Endothelial cell of umbilical vein (primary cell): ENCODE results near the gene LPAR6. TPM values are rescaled to one million over a fixed set of nuclear protein-coding genes. Genes with fewer than 3 reads are reported as not detected.

Experiments used
- BruUV-seq: library from RNA; stranded (reverse); fragments of 400-500 nt; replicated peaks from 2 replicates; lab custom pipeline; 2021; lab: Mats Ljungman, UMichigan
- CTCF ChIA-PET: fragments of 300-600, 350-600 bp; sonication (Branson Sonifier 250); formaldehyde crosslinking; loops from one replicate; lab custom pipeline; 2021; ENCODE audit warnings: antibody characterized with exemption, inconsistent platforms; lab: Charles Lee
- POLR2A ChIA-PET: fragments of 300-600, 350-600 bp; sonication (Branson Sonifier 250); formaldehyde crosslinking; loops from one replicate; lab custom pipeline; 2021; ENCODE audit warnings: antibody characterized with exemption, inconsistent platforms; lab: Charles Lee
- DNase-seq: peaks from one replicate; pipeline ENCODE4 v3.0.0-alpha.2; 2011; ENCODE audit warnings: low read depth, low spot score
- FAIRE-seq: peaks from 2 replicates; lab custom pipeline; 2011; peaks lifted over from hg19 to GRCh38; lab: Jason Lieb, UNC
- H2AFZ ChIP-seq: 2 replicates; pipeline ENCODE4 v1.6.0; 2012; ENCODE audit warnings: low read depth, low read length, control low read depth, inconsistent platforms
- H3K27ac ChIP-seq: 2 replicates; pipeline ENCODE4 v1.5.1; 2011; ENCODE audit warnings: low read depth, mild to moderate bottlenecking, control low read depth, low read length, moderate library complexity; ENCODE audit not compliant: insufficient read depth
- H3K27me3 ChIP-seq, 2 experiments: 2 replicates each; pipeline versions ENCODE4 v1.6.0 to v1.6.1; 2011; ENCODE audit warnings: low read length in 2 of 2, mixed read lengths in 1 of 2; ENCODE audit not compliant: control insufficient read depth in 2 of 2, insufficient read depth in 2 of 2
- H3K36me3 ChIP-seq, 2 experiments: 2 replicates in 1 of 2; 3 replicates in 1 of 2; pipeline ENCODE4 v1.5.1; 2011; ENCODE audit warnings: low read length in 2 of 2, mild to moderate bottlenecking in 1 of 2, moderate library complexity in 1 of 2; ENCODE audit not compliant: control insufficient read depth in 2 of 2, insufficient read depth in 2 of 2; ENCODE audit errors: extremely low read depth in 1 of 2
- H3K4me1 ChIP-seq: 3 replicates; pipeline ENCODE4 v1.5.1; 2011; ENCODE audit warnings: mild to moderate bottlenecking, low read length; ENCODE audit not compliant: control insufficient read depth, insufficient read depth; ENCODE audit errors: extremely low read depth
- H3K4me2 ChIP-seq: 2 replicates; pipeline ENCODE4 v1.6.1; 2011; ENCODE audit warnings: low read length, control low read depth, mixed read lengths; ENCODE audit not compliant: insufficient read depth
- H3K4me3 ChIP-seq, 3 experiments: fragments of 200-600 bp in 1 of 3; sonication (generic), shearing (Covaris generic) in 1 of 3; replicated peaks in 1 of 3; 2 replicates each; pipeline ENCODE4 v1.5.1; 2011 to 2016; ENCODE audit warnings: control low read depth in 3 of 3, low read length in 3 of 3, mild to moderate bottlenecking in 2 of 3, inconsistent platforms in 1 of 3, low read depth in 1 of 3, moderate library complexity in 1 of 3; ENCODE audit not compliant: insufficient read depth in 1 of 3
- H3K79me2 ChIP-seq: 2 replicates; pipeline ENCODE4 v1.6.0; 2012; ENCODE audit warnings: low read length, inconsistent platforms; ENCODE audit not compliant: control insufficient read depth, insufficient read depth
- H3K9ac ChIP-seq: replicated peaks from 2 replicates; pipeline ENCODE3; 2011; ENCODE audit warnings: low read length, control low read depth; ENCODE audit not compliant: insufficient read depth; ENCODE audit errors: extremely low read depth
- H3K9me1 ChIP-seq: replicated peaks from 3 replicates; pipeline ENCODE4 v1.6.0; 2011; ENCODE audit warnings: mild to moderate bottlenecking, low read length; ENCODE audit not compliant: control insufficient read depth, insufficient read depth; ENCODE audit errors: extremely low read depth
- H3K9me3 ChIP-seq: replicated peaks from 2 replicates; pipeline ENCODE4 v1.5.1; 2012; ENCODE audit warnings: low read length, inconsistent platforms; ENCODE audit not compliant: control insufficient read depth, insufficient read depth
- H4K20me1 ChIP-seq: replicated peaks from 2 replicates; pipeline ENCODE3; 2011; ENCODE audit warnings: mild to moderate bottlenecking, low read length; ENCODE audit not compliant: control insufficient read depth, insufficient read depth; ENCODE audit errors: extremely low read depth
- CTCF ChIP-seq, 2 donors: IDR thresholded peaks; 1 replicate in 1 of 2; 2 replicates in 1 of 2; pipeline ENCODE4 v1.5.1; 2011; ENCODE audit warnings: low read length in 2 of 2, mild to moderate bottlenecking in 2 of 2, moderate library complexity in 2 of 2, control low read depth in 1 of 2, inconsistent platforms in 1 of 2, low read depth in 1 of 2; ENCODE audit not compliant: insufficient read depth in 1 of 2; ENCODE audit errors: extremely low read depth in 1 of 2
- EZH2 ChIP-seq: IDR thresholded peaks from 2 replicates; pipeline ENCODE4 v1.6.1; 2012; ENCODE audit warnings: borderline replicate concordance, low read depth, mild to moderate bottlenecking, moderate library complexity, low read length, inconsistent platforms; ENCODE audit not compliant: severe bottlenecking
- FOS ChIP-seq: IDR thresholded peaks from 2 replicates; pipeline ENCODE4 v1.6.1; 2011; ENCODE audit warnings: mild to moderate bottlenecking, low read length, moderate library complexity, borderline replicate concordance; ENCODE audit not compliant: insufficient read depth
- GATA2 ChIP-seq: IDR thresholded peaks from 2 replicates; pipeline ENCODE4 v1.7.0; 2011; ENCODE audit warnings: low read depth, mild to moderate bottlenecking, moderate library complexity, mixed read lengths, low read length; ENCODE audit not compliant: insufficient read length, insufficient read depth
- JUN ChIP-seq: IDR thresholded peaks from 2 replicates; pipeline ENCODE4 v1.6.1; 2011; ENCODE audit warnings: borderline replicate concordance, low read depth; ENCODE audit not compliant: insufficient read length, insufficient read depth
- MYC ChIP-seq: IDR thresholded peaks from one replicate; pipeline ENCODE4 v1.6.1; 2011; ENCODE audit warnings: mild to moderate bottlenecking, low read depth, low read length
- POLR2A ChIP-seq: IDR thresholded peaks from 2 replicates; pipeline ENCODE4 v1.6.1; 2012; ENCODE audit warnings: low read depth, mild to moderate bottlenecking, control low read depth, low read length
- POLR2AphosphoS5 ChIP-seq: IDR thresholded peaks from 2 replicates; pipeline ENCODE4 v1.6.1; 2012; ENCODE audit warnings: low read depth, mild to moderate bottlenecking, control low read depth, low read length, moderate library complexity; ENCODE audit not compliant: insufficient read depth
- dilution Hi-C: fragments of 300-500 bp; cut with MboI; formaldehyde crosslinking; loops from one replicate; pipeline ENCODE4 v1.15.0; 2019; ENCODE audit warnings: low sequenced_read_pairs; ENCODE audit not compliant: extremely low pct_ligation_motif_present
- intact Hi-C: fragments of 100-400 bp; cut with micrococcal nuclease; formaldehyde crosslinking; loops from one replicate; pipeline ENCODE4 v1.10.0; 2022
- polyA plus RNA-seq, 4 experiments: library from polyadenylated mRNA; depleted of rRNA in 3 of 4; stranded (reverse) in 3 of 4; unstranded in 1 of 4; fragments of >200 nt; gene quantifications; 2 replicates each; pipeline versions ENCODE4 v1.2.1 to v1.2.3, GENCODE V29; 2011 to 2012; ENCODE audit warnings: missing spikeins in 1 of 4
- total RNA-seq: library from RNA; stranded (reverse); gene quantifications from 2 replicates; pipeline ENCODE4 v1.2.3, GENCODE V29; 2021
- TF ChIP-seq, protein P1 (sequence below): IDR thresholded peaks from 2 replicates; pipeline ENCODE4 v1.6.1; 2011; ENCODE audit not compliant: insufficient read depth, insufficient read length

The LPAR6 gene
- total and polyA plus RNA-seq, 2 donors (not counting 3 experiments of a cell fraction or from before 2014, with no cell fraction given): 14.5 to 22.9 TPM

DNA sequence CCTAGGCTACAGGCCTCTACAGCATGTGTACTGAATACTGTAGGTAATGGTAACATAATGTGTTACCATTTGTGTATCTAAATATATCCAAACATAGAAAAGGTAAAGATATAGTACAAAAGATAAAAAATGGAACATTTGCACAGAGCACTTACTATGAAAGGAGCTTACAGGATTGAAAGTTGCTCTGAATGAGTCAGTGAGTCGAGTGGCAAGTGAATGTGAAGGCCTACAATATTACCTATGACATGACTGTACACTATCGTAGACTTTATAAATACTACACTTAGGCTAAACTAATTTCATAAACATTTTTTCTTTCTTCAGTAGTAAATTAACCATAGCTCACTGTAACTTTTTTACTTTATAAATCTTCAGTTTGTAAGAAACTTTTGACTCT, 35.1 kb downstream of the LPAR6 start:
- Histone ChIP-seq H3K9me3 (no peaks in the 10 kb centered on the region), H3K36me3 (peaks cover 0 to 3% of the 10 kb centered on the region in 2 experiments), H3K4me2 (no peak overlapping the region), H3K9ac (no peak overlapping the region), H3K27me3 (no peaks in the 10 kb centered on the region), H3K9me1 (no peaks in the 10 kb centered on the region), H3K4me1 (peaks cover 4% of the 10 kb centered on the region), H3K79me2 (no peaks in the 10 kb centered on the region), H3K27ac (no peak overlapping the region), H2AFZ (no peak overlapping the region), H4K20me1 (no peaks in the 10 kb centered on the region), H3K4me3 (no peak overlapping the region)
- no peak for TF ChIP-seq GATA2
- no peak for TF ChIP-seq EZH2
- no peak for TF ChIP-seq POLR2A
- TF ChIP-seq POLR2AphosphoS5: no peak
- TF ChIP-seq JUN: no peak
- TF ChIP-seq, protein P1, sequence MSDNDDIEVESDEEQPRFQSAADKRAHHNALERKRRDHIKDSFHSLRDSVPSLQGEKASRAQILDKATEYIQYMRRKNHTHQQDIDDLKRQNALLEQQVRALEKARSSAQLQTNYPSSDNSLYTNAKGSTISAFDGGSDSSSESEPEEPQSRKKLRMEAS: no peak
- no peak for TF ChIP-seq FOS
- TF ChIP-seq CTCF (IDR thresholded peaks at IDR 0.05; ENCODE audit: extremely low read depth in 1 of 2, insufficient read depth in 1 of 2, low read depth in 1 of 2, low read length in 2 of 2): no peak
- TF ChIP-seq MYC: no peak
- POLR2A ChIA-PET: no interaction called here
- no peak for FAIRE-seq
- no peak for DNase-seq
- dilution Hi-C loops (no loop called here), intact Hi-C loops (no loop called here)
- CTCF ChIA-PET: interaction anchor here (0.9 to 2.4 kb wide), 3 partner anchors 9 to 202 kb away, joined by 3 to 11 read pairs (median 3); no protein-coding TSS in a partner anchor
- no TSS peak for BruUV-seq
